Heart left ventricle (tissue), 16 donors: ENCODE measurements around the gene PRM3. TPM values are rescaled to one million over a fixed set of nuclear protein-coding genes. Genes with fewer than 3 reads are reported as not detected.

Source experiments
- ATAC-seq, 4 donors: fragments of 200-7000 bp; cut with Tn5 transposase; one replicate each; pipeline ENCODE4 v1.9.1; 2020 to 2022; ENCODE audit warnings: moderate library complexity in 4 of 4, mild to moderate bottlenecking in 3 of 4, moderate number of reproducible peaks in 1 of 4
- DNase-seq, 5 donors: peaks; one replicate each; pipeline ENCODE4 v3.0.0-alpha.2; 2020
- H3K27ac ChIP-seq, 12 donors: fragments of 200-600 bp; sonication (generic) in 4 of 12; one replicate each; pipeline versions ENCODE4 v1.5.0 to v1.8.0; 2016 to 2022; ENCODE audit warnings: mild to moderate bottlenecking in 2 of 12
- H3K27me3 ChIP-seq, 9 donors: fragments of 200-600 bp; sonication (generic) in 2 of 9; one replicate each; pipeline versions ENCODE4 v1.5.1 to v1.8.0; 2016 to 2022; ENCODE audit warnings: mild to moderate bottlenecking in 3 of 9
- H3K36me3 ChIP-seq, 9 donors: fragments of 200-600 bp; sonication (generic) in 2 of 9; one replicate each; pipeline versions ENCODE4 v1.5.0 to v1.8.0; 2018 to 2022; ENCODE audit warnings: mild to moderate bottlenecking in 2 of 9
- H3K4me1 ChIP-seq, 12 donors: fragments of 200-600 bp; sonication (generic) in 4 of 12; one replicate each; pipeline versions ENCODE4 v1.5.0 to v1.8.0; 2016 to 2022; ENCODE audit warnings: mild to moderate bottlenecking in 3 of 12
- H3K4me3 ChIP-seq, 12 donors: fragments of 200-600 bp; sonication (generic) in 4 of 12; one replicate each; pipeline versions ENCODE4 v1.5.0 to v1.8.0; 2017 to 2022; ENCODE audit warnings: mild to moderate bottlenecking in 9 of 12, moderate library complexity in 4 of 12
- H3K9me3 ChIP-seq, 12 donors: fragments of 200-600 bp; sonication (generic) in 4 of 12; one replicate each; pipeline versions ENCODE4 v1.5.0 to v1.8.0; 2016 to 2022; ENCODE audit warnings: mild to moderate bottlenecking in 1 of 12
- POLR2A ChIP-seq, 2 donors: fragments of 450-650 bp; IDR thresholded peaks; one replicate each; pipeline ENCODE4 v1.6.1; 2017; ENCODE audit warnings: antibody characterized with exemption in 2 of 2, mild to moderate bottlenecking in 2 of 2, moderate library complexity in 2 of 2
- whole genome bisulfite sequencing, 4 donors: extraction: QIAGEN DNeasy Blood & Tissue Kit in 2 of 4; methylation state at CpG; one replicate each; pipeline versions ENCODE4 v1.1.5 to v1.1.7; 2013 to 2018; 5-methylcytosine and 5-hydroxymethylcytosine counted together
- intact Hi-C, 10 donors: fragments of 100-400 bp; cut with DNase I; formaldehyde crosslinking; loops; one replicate each; pipeline versions ENCODE4 v1.11.1 to v1.14.2; 2022
- polyA plus RNA-seq, 2 donors: library from polyadenylated mRNA; stranded (reverse); fragments of 200-250 nt; gene quantifications; one replicate each; pipeline ENCODE4 v1.2.3, GENCODE V29; 2013
- total RNA-seq, 9 donors: library from RNA; depleted of rRNA in 2 of 9; stranded (reverse); fragments of >200 nt in 2 of 9; fragmentation: NEBNext Ultra II Directional in 3 of 9; extraction: Animal tissue kit (Norgen Biotek cat#: 25700) in 3 of 9; gene quantifications; one replicate each; pipeline versions ENCODE4 v1.1.0 to v1.2.4, GENCODE V29; 2016 to 2023
- TF ChIP-seq, protein P1 (sequence below), 12 donors: fragments of 200-600 bp; sonication (generic) in 4 of 12; IDR thresholded peaks; one replicate each; pipeline versions ENCODE4 v1.5.0 to v1.8.0; 2018 to 2022; ENCODE audit warnings: antibody characterized with exemption in 12 of 12, mild to moderate bottlenecking in 5 of 12
- donor health status: ischemic (EF 13 %, LVEDD 7.1; RV severe dilation, severe dysfunction).
- donor health status: healthy with polysubstance abuse.
- donor health status: DM: no; HTN: yes; CAD: no.
- donor health status: DM: no; HTN: no; CAD: no.
- donor health status: ischemic (EF 25% LVEDD 6.9; RV normal size, moderate dysfunction).
- donor health status: ischemic (EF 25% LVEDD 5.7; RV mildly dilated, moderate dysfunction).
- donor health status: healthy.
- donor health status: DM: yes; HTN: yes; CAD: no.
- donor health status: ischemic (EF 35%, LVEDD 5.7; RV mildly dilated, moderate dysfunction).
- donor health status: nonischemic (EF 11% LVEDD 7.7; RV severe dilation, severe dysfunction).
- donor health status: DM: yes; HTN: yes; CAD: no.
- donor health status: PGD.
- donor health status: ischemic (EF 29% LVEDD 5.4; RV normal size, mild dysfunction).
- donor health status: nonischemic (EF 23%, LVEDD 6.1; RV moderate dilation, normal function).

Gene PRM3
- total and polyA plus RNA-seq, 11 donors: not detected

DNA sequence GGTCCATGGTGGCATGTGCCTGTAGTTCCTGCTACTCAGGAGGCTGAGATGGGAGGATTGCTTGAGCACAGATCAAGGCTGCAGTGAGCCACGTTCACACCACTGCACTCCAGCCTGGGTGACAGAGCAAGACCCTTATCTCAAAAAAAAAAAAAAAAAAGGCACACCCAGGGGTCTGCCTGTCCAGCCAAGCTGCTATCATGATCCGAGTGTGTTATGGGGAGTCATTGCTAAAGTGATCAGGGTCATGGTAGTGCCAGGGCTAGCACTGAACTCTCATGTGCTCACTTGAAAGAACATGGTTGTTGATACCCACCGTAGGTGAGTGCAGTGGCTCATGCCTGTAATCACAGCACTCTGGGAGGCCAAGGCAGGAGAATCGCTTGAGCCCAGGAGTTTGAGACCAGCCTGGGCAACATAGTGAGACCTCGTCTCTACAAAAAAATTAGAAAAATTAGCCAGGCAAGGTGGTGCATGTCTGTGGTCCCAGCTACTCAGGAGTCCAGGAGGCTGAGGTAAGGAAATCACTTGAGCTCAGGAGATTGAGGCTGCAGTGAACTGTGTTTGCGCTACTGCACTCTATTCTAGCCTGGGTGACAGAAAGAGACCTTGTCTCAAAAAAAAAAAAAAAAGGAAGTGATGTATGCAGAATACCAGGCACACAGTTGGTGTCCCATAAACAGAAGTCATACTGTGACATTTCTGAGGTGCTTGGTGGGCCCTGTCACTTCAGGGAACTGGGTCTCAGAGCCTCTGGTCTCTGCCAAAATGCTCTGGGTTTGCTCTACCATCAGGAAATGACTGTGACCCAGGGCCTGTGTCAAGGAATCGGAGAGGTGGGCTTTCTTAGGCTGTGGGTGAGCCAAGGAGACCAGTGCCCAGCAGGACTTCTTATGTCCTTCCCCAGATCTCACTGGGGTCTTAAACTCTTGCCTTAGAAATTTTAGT is 5.5 kb upstream of the PRM3 start:
- Histone ChIP-seq H3K4me1 (no peaks in the 10 kb centered on the region), H3K4me3 (no peak overlapping the region), H3K27ac (no peak overlapping the region), H3K36me3 (no peaks in the 10 kb centered on the region), H3K9me3 (no peaks in the 10 kb centered on the region), H3K27me3 (no peaks in the 10 kb centered on the region)
- no peak for DNase-seq
- intact Hi-C loops: no loop called here
- 79 to 85% (median 81%) methylated on average over 7 of the region's 7 CpGs for WGBS, 4 donors
- TF ChIP-seq, protein P1, sequence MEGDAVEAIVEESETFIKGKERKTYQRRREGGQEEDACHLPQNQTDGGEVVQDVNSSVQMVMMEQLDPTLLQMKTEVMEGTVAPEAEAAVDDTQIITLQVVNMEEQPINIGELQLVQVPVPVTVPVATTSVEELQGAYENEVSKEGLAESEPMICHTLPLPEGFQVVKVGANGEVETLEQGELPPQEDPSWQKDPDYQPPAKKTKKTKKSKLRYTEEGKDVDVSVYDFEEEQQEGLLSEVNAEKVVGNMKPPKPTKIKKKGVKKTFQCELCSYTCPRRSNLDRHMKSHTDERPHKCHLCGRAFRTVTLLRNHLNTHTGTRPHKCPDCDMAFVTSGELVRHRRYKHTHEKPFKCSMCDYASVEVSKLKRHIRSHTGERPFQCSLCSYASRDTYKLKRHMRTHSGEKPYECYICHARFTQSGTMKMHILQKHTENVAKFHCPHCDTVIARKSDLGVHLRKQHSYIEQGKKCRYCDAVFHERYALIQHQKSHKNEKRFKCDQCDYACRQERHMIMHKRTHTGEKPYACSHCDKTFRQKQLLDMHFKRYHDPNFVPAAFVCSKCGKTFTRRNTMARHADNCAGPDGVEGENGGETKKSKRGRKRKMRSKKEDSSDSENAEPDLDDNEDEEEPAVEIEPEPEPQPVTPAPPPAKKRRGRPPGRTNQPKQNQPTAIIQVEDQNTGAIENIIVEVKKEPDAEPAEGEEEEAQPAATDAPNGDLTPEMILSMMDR (IDR thresholded peaks at IDR 0.05): no peak
- no peak for TF ChIP-seq POLR2A (IDR thresholded peaks at IDR 0.05)
- ATAC-seq: no peak

DNA sequence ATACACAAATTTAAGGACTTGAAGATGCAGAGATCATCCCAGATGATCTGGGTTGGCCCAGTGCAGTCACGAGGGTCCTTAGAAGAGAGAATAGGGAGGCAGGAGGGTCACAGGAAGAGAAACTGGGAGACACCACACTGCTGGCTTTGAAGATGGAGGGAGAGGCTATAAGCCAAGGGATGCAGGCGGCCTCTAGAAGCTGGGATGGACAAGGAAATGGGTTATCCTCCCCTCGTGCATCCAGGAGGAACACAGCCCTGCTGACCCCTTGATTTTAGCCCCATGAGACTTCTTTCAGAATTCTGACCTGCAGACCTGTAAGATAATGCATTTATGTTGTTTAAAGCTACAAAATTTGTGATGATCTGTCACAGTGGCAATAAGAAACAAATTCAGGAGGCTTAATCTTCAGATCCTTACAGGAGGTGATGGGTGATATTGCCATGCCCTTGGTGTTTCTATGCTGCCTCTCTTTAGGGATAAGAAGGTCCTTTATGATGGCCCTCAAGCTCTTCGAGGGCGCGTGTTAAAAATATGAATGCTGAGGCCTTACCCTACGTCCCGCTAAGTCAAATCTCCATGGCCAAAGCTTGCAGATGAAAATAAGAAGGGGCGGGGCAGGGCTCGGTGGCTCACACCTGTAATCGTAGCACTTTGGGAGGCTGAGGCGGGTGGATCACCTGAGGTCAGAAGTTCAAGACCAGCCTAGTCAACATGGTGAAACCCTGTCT is 4.3 kb upstream of the PRM3 start:
- Histone ChIP-seq H3K9me3 (no peaks in the 10 kb centered on the region), H3K27me3 (no peaks in the 10 kb centered on the region), H3K36me3 (no peaks in the 10 kb centered on the region), H3K27ac (no peak overlapping the region), H3K4me3 (no peak overlapping the region), H3K4me1 (no peaks in the 10 kb centered on the region)
- TF ChIP-seq, protein P1 (IDR thresholded peaks at IDR 0.05): no peak
- TF ChIP-seq POLR2A (IDR thresholded peaks at IDR 0.05): no peak
- no peak for ATAC-seq
- intact Hi-C loops: no loop called here
- WGBS, 4 donors: 84 to 91% (median 89%) methylated on average over 12 of the region's 12 CpGs
- DNase-seq: no peak

DNA sequence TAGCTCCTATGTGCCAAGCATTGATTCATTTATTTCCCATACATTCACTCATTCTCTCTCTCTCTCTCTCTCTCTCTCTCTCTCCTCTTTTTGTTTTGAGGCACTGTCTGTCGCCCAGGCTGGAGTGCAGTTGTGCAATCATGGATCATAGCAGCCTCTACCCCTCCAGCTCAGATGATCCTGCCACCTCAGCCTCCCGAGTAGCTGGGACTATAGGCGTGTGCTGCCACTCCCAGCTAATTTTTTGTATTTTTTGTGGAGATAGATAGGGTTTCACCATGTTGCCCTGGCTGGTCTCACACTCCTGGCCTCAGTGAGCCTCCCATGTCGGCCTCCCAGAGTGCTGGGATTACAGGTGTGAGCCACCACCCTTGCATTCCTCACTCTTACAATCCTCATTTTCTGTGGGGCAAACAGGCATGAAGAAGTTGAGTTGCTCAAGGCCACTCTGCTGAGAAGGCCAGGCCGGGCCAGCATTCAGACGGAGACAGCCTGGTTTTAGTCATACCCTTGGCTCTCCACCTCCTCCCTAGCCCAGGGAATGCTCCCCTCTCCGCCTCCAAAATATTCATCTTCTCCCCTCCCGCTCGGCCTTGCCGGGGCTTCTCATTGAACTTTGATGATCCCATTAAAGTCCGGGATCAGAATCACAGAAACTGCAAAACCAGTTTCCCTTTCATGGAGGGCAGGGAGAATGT is 3.6 kb upstream of the PRM3 start:
- TF ChIP-seq, protein P1 (IDR thresholded peaks at IDR 0.05): no peak
- no peak for TF ChIP-seq POLR2A (IDR thresholded peaks at IDR 0.05)
- Histone ChIP-seq H3K9me3 (no peaks in the 10 kb centered on the region), H3K36me3 (no peaks in the 10 kb centered on the region), H3K27ac (no peak overlapping the region), H3K27me3 (no peaks in the 10 kb centered on the region), H3K4me1 (no peaks in the 10 kb centered on the region), H3K4me3 (no peak overlapping the region)
- ATAC-seq: no peak
- 89 to 93% (median 89%) methylated on average over 11 of the region's 11 CpGs for WGBS, 4 donors
- DNase-seq: no peak
- intact Hi-C loops: no loop called here
